Posterior vena cava (tissue), 2 donors: Measurements from ENCODE around the gene PTX3. TPM values are rescaled to one million over a fixed set of nuclear protein-coding genes. Genes with fewer than 3 reads are reported as not detected.

Experiments
- DNase-seq: peaks from one replicate; pipeline ENCODE4 v3.0.0-alpha.2; 2020; ENCODE audit warnings: low spot score
- intact Hi-C, 2 donors: fragments of 100-400 bp; cut with DNase I; formaldehyde crosslinking; loops; one replicate each; pipeline versions ENCODE4 v1.14.1 to v1.14.2; 2022 to 2023
- total RNA-seq, 2 donors: library from RNA; stranded (reverse); fragmentation: NEBNext Ultra II Directional; extraction: Animal tissue kit (Norgen Biotek cat#: 25700); gene quantifications; one replicate each; pipeline ENCODE4 v1.2.1, GENCODE V29; 2021
- donor health status: DM: yes; HTN: yes; CAD: no.
- donor health status: DM: yes; HTN: yes; CAD: no.

The PTX3 gene
- total RNA-seq, 2 donors from 2014 or later = 12.9 to 84.0 TPM

GRCh38 chr3:157417247-157417646 is 19.4 kb upstream of the PTX3 start:
- intact Hi-C loops = no loop called here
- DNase-seq = no peak

GRCh38 chr3:157418104-157418503 is 18.5 kb upstream of the PTX3 start:
- no peak for DNase-seq
- intact Hi-C loops = no loop called here

GRCh38 chr3:157420606-157421130 is 16.0 kb upstream of the PTX3 start:
- intact Hi-C loops = no loop called here
- no peak for DNase-seq

DNA sequence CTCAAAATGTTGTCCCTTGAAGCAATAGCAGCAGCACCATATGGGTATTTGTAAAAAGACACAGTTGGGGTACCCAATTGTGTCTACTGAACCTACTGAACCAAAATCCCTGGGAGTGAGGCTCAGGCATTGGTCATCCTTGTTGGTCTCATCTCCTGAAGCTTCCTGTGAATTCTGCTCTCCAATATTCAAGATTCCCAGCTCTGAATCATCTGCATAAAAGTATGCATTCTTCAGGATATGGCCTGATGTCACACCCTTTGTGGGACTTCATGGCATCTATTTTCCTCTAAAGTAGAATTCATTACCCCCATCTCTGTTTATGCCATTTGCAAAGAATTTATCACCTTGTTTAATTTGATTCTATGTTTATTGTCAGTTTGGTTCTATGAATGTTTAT is 13.3 kb upstream of the PTX3 start:
- DNase-seq = no peak
- intact Hi-C loops = no loop called here

DNA sequence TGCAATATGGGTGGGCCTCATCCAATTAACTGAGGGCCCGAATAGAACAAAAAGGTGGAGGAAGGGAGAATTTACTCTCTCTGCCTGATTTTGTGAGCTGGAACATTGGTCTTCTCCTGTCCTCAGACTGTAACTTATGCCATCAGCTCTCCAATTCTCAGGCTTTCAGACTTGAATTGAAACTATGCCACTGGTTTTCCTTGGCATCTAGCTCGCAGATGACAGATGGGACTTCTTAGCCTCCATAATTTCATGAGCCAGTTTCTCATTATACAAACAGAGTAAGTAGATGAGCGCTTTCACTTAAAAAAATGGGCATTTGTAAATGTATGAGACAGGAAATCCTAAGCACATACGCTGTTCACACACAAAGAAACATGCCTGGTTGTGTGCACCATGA is 8.7 kb upstream of the PTX3 start:
- intact Hi-C loops = no loop called here

DNA sequence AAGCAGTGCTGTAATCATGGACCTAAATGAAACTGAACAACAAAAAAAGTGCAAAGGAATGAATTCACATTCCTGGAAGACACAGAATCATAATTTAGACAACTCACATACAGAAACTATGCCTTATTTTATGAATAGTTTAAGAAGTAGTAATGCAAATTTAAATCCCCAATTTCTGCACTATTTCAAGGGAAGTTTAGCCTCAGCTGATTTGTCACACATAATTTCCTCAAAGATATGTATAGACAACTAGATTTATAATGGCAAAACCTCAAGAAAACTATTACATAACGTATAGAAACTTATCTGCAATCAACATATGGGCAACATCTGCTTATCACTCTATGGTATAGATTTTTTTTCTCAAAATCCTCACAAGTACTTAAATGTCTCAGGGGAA is 7.8 kb upstream of the PTX3 start:
- intact Hi-C loops = no loop called here
- DNase-seq = no peak

More for the DNA sequence above, 8.7 kb upstream of the PTX3 start:
- DNase-seq = no peak

GRCh38 chr3:157429708-157430107 is 6.9 kb upstream of the PTX3 start:
- DNase-seq = no peak
- intact Hi-C loops = no loop called here

DNA sequence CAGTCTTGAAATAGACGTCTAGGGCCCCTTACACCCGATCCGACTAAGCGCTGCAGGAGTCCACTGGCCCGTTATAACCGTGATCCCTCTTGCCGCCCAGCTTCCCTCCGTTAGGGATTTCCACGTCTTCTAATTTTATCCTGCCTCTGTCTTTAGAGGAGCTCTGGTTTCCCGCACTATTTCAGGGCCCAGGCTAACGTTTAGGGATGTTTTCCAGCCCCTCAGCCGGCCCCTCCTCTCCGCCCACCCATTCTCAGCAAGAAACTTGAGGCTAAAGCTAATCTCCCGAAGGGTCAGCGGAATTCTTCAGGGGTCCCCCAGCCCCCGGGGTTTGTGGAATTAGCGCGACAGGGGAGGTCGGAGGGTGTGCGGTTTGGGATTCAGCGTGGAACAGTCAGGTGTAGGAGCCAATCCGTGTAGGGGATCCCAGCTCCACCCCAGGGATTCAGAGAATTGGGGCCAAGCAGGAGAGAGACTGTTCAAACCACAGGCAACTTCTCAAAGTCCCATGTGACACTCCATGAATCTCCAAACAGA is 1.6 kb downstream of the PTX3 start:
- intact Hi-C loops = no loop called here
- no peak for DNase-seq

DNA sequence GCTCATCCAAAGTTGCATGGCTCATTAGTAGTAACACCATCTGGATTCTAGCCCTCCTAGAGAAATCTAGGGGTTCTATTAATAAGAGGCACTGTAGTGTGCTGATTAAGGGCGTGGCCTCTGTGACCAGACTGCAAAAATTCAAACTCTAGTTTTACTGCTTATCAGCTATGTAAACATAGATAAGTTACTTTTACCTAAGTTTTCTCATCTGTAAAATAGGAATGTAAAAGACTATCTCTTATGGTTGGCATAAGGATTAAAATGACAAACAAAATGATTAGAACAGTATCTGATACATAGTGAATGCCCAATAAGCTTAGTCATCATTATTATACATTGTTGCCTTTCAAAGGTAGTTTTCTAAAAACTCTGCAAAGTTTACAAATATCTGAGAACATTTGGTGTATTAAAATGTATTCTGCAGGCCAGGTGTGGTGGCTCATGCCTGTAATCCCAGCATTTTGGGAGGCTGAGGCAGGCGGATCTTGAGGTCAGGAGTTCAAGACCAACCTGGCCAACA is 4.5 kb downstream of the PTX3 start:
- intact Hi-C loops = no loop called here

DNA sequence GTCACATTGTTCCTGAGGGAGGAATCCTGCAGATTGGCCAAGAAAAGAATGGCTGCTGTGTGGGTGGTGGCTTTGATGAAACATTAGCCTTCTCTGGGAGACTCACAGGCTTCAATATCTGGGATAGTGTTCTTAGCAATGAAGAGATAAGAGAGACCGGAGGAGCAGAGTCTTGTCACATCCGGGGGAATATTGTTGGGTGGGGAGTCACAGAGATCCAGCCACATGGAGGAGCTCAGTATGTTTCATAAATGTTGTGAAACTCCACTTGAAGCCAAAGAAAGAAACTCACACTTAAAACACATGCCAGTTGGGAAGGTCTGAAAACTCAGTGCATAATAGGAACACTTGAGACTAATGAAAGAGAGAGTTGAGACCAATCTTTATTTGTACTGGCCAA is 6.1 kb downstream of the PTX3 start:
- no peak for DNase-seq
- intact Hi-C loops = no loop called here

More for the DNA sequence above, 4.5 kb downstream of the PTX3 start:
- DNase-seq = no peak

DNA sequence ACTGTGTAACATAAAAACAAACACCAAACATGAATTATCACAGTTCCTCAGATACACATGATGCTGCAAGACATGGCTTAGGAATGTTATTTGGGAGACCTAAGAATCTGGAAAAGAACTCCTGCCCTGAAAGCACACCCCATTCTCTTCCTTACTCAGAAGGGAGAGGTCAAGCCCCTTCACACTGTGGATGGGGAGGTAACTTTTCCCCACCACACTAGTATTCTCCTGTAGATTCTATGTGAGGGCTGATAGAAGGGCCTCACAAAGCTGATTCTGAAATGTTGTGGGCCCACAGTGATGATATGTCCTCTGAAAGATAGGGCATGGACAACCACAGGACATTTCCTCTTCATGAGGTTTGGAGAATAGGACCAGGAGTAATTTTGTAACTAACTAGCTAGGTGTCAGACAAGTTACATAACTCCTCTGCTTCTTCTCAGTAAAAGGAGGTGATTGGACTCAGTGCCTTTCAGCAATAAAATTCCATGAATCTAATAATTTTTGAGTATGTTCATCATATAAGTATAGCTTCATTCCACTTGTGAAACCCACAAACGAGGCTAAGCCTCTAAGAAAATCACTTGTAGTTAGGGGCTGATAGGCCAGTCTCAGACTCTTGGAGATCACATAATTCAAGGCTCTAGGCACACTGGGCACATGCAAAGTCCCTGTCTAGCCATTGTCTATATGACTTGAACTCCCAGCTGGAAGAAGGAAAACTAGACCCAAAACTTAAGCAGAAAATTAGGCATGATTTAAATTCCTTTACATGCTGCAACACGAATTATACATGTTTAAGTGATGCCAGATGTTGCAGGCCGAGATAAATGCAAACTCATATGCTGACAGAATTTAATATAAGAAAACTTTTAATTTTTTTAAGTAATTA is 7.5 kb downstream of the PTX3 start:
- DNase-seq = no peak
- intact Hi-C loops = no loop called here

- intact Hi-C loops = no loop called here
- DNase-seq = no peak
These were observed 8.1 kb downstream of the PTX3 start for GRCh38 chr3:157444797-157445184.

- no peak for DNase-seq
- intact Hi-C loops = no loop called here
These were observed 9.2 kb downstream of the PTX3 start for GRCh38 chr3:157445857-157446256.

GRCh38 chr3:157447026-157447694 is 10.5 kb downstream of the PTX3 start:
- intact Hi-C loops = no loop called here
- DNase-seq = no peak

DNA sequence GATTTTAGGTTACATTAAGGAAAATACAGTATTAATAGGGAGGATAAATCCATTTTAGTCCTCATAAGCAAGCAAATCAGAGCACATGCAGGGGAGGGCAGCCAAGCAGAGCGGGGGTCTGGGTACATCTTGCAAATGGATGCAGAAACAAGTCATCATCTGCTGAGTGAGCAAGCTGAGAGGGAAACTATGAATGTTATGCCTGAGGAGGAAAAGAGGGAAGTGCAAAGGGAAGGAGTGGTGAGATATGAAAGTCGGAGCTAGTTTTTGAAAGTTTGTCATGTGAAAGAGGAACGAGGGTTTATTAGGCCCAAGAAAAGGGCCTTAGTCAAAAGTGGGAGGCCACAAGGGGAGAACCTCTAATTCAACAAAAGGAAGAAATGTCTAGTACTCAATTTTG is 15.4 kb downstream of the PTX3 start:
- DNase-seq = no peak
- intact Hi-C loops = no loop called here

DNA sequence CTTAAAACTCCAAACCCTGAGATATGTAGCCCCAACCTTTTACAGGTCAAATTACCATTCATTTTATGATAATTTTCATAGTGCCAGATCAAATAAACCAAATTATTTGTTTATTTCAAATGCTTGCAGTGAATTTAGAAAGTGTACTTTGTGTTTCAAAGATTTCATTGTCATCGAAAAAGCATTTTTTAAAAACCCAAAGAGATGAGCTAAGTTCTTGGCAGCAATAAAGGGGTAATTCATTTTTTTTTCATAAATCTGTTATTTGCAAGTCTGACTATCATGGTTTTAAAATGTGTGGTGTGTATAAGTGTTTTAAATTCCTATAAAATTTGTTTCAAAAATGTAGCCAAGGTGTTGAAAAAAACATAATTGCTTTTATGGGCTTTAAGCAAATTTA is 17.2 kb downstream of the PTX3 start:
- intact Hi-C loops = no loop called here

DNA sequence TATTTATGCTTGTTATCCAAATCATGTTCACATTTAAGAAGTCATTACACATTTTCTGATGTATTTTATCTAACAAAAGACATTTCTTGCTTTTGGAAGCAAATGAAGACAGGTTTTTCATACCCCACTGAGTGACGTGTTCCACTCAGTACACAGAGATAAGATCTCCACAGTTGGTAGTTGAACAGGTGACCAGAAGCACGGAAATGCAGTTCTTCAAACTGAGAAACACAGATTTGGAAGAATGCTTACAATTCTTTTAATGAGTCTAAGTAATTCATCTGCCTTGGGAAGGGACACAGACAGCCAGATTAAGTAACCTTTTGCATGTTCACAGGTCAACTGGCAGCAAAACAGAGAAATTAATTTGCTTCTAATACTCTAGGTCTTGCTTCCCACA is 23.1 kb downstream of the PTX3 start:
- DNase-seq = no peak
- intact Hi-C loops = no loop called here

More for the DNA sequence above, 17.2 kb downstream of the PTX3 start:
- DNase-seq = no peak

DNA sequence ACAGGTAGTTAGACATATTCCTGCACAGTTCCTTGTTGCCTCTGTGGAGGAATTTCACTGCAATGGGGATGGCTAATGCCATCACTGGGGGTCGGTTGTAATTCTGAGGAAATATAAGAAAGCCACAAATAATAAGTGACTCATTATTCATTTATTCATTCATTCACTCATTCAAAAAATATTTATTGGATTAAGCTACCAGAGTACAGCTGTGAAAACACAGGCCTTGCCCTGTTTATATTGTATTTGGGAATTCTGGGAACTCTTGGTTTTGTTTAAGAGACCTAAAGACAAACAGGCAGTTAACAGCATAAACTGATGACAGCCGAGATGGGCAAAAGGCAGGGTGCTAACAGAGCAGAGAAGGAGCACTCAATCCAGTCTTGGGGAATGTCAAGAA is 23.6 kb downstream of the PTX3 start:
- intact Hi-C loops = no loop called here
- no peak for DNase-seq

DNA sequence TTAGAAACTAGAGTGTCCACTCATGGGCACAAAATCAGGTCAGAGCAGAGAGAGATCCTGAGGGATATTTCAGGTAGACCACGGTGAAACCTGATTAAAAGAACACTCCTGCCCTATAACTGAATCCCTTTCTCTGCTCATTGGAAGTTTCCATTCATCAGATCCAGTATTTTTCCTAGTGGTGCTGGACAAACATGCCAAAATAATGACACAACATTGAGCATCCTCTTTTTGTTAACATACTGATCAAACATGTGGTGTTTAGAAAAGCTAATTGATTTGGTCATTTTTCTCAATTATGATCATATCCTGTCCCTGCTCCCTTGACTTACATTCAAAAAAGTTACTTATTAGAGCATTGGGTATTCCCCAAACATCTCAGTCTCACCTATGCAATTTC is 27.2 kb downstream of the PTX3 start:
- DNase-seq = no peak
- intact Hi-C loops = no loop called here

DNA sequence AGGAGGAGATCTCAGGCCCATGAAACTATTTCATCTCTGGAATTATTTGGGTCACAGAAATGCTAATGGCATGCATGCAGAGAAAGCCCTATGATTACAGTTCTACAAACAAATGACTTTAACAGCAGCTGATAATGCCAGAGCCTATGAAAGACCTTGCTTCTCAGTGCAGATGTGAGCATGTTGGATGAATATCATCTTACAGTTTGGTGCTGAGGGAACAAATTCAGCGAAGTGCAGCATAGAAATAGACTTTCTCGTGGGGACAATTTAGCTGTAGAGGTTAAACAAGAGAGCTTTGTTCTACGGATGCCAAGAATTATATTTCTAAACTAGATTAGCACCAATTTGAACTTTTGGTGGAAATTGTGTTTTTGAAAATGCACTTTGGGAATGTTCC is 27.7 kb downstream of the PTX3 start:
- intact Hi-C loops = no loop called here
- no peak for DNase-seq
